ENCODE data around the gene IER5.
"Not testable (repeated sequence)": the region's sequence is repeated elsewhere in the genome, so short reads cannot be mapped to it uniquely, and the experiment has no call there.

Gene IER5

GRCh38 chr1:181088079-181089016 lies at the start of gene IER5:
IER5 (plus strand) TSS chr1:181088700; CDS start chr1:181088903, 203 bp downstream.
- DNase-seq, result peak; percentile 98

- DNase-seq, result no peak
Measured at GRCh38 chr1:181040284-181040865, 48.1 kb upstream of the IER5 start.

GRCh38 chr1:181043025-181043888 lies 45.2 kb upstream of the IER5 start:
- DNase-seq, result peak; percentile 69

GRCh38 chr1:181044449-181044966 lies 44.0 kb upstream of the IER5 start:
- no peak for DNase-seq

GRCh38 chr1:181045946-181046345 lies 42.6 kb upstream of the IER5 start:
- DNase-seq, result not testable (repeated sequence)

- DNase-seq, result no peak
Measured at GRCh38 chr1:181049378-181049777, 39.1 kb upstream of the IER5 start.

- DNase-seq, result no peak
Measured at GRCh38 chr1:181050922-181051321, 37.6 kb upstream of the IER5 start.

GRCh38 chr1:181056560-181056959 lies 31.9 kb upstream of the IER5 start:
- DNase-seq, result no peak

GRCh38 chr1:181057079-181057478 lies 31.4 kb upstream of the IER5 start:
- no peak for DNase-seq

GRCh38 chr1:181059435-181059834 lies 29.1 kb upstream of the IER5 start:
- DNase-seq, result no peak

- no peak for DNase-seq
Measured at GRCh38 chr1:181060066-181060465, 28.4 kb upstream of the IER5 start.

- not testable (repeated sequence) for DNase-seq
Measured at GRCh38 chr1:181060947-181061346, 27.6 kb upstream of the IER5 start.

- DNase-seq, result no peak
Measured at GRCh38 chr1:181061487-181061886, 27.0 kb upstream of the IER5 start.

GRCh38 chr1:181061891-181062835 lies 26.3 kb upstream of the IER5 start:
- peak; percentile 15 for DNase-seq

- DNase-seq, result peak; percentile 48
Measured at GRCh38 chr1:181062836-181063428, 25.6 kb upstream of the IER5 start.

GRCh38 chr1:181064011-181064623 lies 24.4 kb upstream of the IER5 start:
- DNase-seq, result no peak

GRCh38 chr1:181064702-181065101 lies 23.8 kb upstream of the IER5 start:
- no peak for DNase-seq

- no peak for DNase-seq
Measured at GRCh38 chr1:181073638-181074037, 14.9 kb upstream of the IER5 start.

GRCh38 chr1:181075766-181076350 lies 12.6 kb upstream of the IER5 start:
- no peak for DNase-seq

- no peak for DNase-seq
Measured at GRCh38 chr1:181076852-181077251, 11.6 kb upstream of the IER5 start.
